ENCODE measurements around the gene NTSR2. TPM values are rescaled to one million over a fixed set of nuclear protein-coding genes. Genes with fewer than 3 reads are reported as not detected.

Gene NTSR2
- total and polyA plus RNA-seq, 5 donors from 2014 or later: not detected

Other genes with a start within 250 kb of the NTSR2 start
- 6.7 TPM for gene E2F6, start 204.0 kb downstream of the NTSR2 start, total RNA-seq
- gene E2F6, start 204.0 kb downstream of the NTSR2 start, polyA plus RNA-seq: 1 to 10 TPM; 1.7 to 5.1 (median 3.6) TPM
- 0.35 TPM for gene GREB1, start 136.2 kb downstream of the NTSR2 start, total RNA-seq
- under 1 TPM in 2 of 4 donors, not detected in 2; 0.11 to 0.15 TPM for gene GREB1, start 136.2 kb downstream of the NTSR2 start, polyA plus RNA-seq
- gene LPIN1, start 76.4 kb upstream of the NTSR2 start, total RNA-seq: 94.9 TPM
- 10 to 100 TPM; 20.3 to 27.0 (median 24.4) TPM for gene LPIN1, start 76.4 kb upstream of the NTSR2 start, polyA plus RNA-seq

All from CD4-positive, CD25-positive, alpha-beta regulatory T cell (primary cell).